GM21619 (cell line): Measurements from ENCODE around the gene RAB38.

Experiments used
- ATAC-seq: cut with Tn5 transposase; IDR thresholded peaks from one replicate; pipeline ENCODE4 v1.9.1; 2021; ENCODE audit not compliant: unreplicated experiment

The RAB38 gene

DNA sequence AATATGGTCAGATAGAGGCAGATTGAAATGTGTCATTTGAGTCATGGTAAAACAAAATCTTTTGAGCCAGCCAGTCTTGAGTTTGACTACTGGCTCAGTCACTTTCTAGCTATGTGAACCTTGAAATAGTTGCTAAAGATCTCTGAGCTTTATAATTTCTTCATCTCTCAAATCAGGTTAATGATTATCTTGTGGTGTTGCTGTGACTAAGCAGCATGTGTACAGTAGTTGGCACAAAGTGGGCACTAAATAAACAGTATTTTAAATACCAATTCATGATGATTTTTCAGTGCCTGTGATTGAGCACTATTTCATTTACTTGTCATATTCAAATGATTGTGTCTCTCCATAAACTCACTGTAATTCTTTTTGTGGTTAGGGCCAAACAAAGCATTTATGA, 70.8 kb downstream of the RAB38 start:
- ATAC-seq: no peak

DNA sequence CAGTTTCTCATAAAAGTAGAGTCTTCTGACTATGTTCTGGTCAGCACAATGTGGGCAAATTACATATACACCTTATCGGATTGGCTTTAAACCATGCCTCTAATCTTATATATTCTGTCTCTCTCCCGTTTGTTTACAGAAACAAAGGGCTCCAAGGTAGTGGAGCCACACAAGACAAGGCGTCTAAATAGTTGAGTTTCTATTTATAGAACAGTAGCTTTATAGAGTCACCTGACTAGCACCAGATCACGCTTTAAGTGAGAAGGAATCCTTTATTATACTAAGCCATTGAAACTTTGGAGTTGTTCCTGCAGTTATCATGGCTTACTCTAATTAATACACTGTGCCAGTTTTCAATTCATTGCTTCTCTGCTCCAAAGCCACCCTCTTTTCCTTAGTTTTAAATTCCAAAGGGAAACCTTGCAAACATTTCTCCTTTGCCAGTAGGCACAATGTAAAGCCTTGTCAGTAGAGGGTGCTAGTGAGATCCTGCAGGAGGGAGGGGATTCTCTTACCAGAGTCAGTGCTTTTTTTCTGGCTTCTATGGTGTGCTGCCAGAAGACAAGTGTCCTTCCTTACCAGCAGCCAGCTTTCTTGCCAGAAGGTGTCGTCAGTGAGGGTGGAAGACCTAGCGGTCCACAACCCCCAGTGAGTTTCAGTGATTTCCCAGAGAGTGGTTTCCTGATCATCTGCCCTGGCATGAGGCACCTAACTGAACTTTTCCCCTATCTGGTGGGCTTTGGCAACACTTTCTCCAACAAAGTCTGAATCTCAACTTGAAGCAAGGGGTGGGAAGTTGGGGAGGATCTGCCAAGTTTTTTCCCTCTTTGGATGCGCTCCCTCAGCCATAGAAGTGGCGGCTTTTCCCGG, 71.7 kb downstream of the RAB38 start:
- peak; percentile 85 for ATAC-seq

DNA sequence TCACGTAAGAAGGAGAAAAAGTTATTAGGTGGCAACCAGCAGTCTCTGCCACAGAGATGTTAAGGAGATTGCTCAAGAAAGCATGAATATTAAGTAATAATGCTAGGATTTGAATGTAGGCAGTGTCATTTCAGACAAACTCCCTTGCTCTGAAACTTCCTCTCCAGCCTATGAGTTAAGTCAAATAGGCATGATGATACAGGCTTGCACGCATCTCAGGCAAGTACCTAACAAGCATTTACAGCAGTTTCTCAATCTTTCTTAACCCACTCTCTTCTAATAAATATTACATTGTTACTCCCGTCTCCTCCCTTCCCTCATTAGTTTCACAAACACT, 72.7 kb downstream of the RAB38 start:
- ATAC-seq: no peak

DNA sequence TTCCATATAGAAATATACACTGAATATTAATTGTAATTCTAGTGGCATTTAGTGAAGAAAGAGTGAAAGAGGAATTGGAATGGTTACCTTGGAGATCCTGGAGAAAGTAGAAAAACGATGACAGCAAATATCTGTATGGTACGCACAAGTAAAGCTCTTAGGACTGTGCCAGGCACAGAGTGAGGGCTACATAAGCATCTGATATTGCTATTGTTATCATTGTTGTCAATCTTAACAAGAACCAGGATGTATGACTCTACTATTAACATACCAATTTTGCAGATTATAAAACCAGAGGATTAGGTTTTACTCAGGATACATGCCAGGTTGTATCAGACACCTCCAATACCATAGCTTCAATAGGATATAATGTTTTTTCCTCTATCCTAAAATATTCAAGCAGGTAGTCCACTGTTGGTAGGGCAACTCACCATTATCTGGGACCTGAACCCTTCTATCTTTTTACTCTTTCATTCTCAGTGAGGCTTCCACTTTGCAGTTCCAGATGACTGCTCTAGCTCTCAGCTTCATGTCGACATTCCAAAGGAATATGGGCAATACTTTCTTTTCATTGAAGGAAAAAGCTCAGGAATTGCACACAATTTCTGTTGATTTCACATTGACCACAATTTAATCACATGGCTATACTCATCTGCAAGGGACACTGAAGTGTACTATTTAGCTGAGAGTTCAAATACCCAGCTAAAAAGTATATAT, 73.2 kb downstream of the RAB38 start:
- ATAC-seq: no peak

DNA sequence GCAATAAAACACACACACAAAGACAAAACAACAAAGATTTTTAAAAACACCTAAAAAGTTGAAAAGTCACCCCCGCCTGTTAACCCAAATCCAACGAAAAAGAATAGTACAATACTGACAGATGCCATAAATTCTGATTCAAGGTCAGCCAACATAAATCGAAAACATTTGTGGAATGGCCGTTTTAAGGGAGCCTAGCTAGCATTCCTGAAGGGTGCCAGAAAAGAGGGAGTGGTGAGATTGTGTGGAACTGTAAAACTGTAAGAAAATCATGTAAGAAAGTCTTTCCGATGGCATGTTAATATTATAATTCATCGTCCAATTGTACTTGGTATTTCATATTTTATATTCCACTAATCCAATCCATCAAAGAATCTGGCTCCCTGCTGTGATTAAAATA, 75.1 kb downstream of the RAB38 start:
- ATAC-seq: no peak

DNA sequence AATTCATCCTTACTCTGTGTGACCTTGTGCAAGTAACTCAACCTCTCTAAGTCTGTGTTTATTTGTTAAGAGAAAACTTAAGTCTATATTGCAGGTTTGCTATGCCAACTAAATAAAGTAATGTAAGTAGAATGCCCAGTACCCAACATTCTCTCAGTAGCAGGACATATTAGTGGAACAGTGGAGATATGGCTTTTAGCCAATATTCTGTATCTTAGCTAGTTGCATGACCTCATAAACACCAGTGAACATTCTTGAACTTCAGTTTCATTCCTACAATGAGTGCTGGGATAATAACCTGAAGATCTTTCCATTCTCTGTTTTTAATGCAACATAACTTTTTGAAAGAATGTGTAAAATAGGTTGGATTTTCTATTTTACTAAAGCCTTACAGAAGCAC, 77.0 kb downstream of the RAB38 start:
- no peak for ATAC-seq

DNA sequence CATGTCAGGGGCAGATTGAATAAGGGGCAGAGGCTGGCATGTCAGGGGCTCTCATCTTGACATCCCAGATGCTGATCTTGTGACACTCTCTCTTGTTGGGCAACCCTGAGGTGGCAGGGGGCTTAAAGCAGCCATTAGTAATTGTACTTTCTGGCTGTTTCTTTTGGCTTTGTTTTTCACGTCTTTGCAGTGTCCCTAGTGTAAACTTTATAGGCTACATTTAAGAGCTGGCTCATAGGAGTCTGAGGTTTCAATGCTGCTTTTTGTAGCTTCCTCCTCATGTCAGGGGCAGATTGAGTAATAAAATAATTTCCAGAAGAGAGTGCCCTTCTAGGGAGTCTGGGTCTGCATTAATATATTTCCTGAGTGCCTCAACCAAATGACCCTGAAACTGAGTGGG, 86.1 kb downstream of the RAB38 start:
- no peak for ATAC-seq

DNA sequence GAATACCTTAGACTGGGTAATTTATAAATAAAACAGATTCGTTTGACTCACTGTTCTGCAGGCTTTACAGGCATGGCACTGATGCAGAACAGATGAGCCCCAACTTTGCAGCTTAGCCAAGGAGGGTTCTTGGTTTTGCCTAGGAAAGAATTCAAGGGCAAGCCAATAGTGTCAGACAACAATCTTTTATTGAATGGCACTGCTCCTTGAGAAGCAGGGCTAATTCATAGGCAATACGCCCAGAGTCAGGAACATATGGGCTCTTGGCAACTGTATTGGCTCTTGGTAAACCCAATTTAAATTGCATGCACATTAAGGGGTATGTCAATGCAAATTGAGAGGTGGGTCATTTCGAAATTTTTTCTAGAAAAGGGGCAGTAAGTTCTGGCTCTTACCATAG, 87.9 kb downstream of the RAB38 start:
- no peak for ATAC-seq

DNA sequence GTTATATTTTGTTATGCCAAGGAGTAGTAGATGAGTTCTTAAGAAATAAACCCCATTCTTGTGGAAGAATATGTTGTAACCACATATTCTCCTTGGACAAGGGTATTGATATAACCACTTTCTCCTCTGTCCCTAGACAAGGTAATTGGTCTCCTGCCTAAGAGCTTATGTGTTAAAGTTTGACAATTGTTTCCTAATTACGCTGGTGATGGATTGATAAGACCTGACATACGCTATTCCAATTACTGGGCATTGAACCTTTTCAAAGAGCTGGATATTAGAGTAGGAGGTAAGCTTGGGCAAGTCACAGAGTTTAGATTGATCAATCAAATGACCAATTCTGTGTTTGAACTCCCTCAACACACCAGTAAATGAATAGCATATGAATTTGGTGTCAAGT, 88.9 kb downstream of the RAB38 start:
- ATAC-seq: no peak

DNA sequence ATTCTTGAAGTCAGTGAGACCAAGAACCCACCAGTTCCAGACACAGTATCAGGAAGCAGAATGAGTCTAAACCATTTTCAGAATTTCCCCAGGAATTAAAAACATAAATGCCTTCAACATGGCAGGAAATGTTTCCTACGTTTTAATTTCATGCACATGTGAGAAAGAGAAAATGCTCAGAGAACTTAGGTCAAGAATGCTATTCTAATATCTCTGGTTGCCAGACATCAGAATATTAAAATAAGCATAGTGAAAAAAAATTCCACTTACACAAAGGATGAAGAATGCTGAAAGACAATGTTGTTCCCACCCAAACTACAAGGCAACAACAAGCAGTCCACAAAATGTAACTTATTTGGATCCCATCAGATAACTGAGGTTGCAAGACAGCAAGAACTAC, 104.8 kb downstream of the RAB38 start:
- ATAC-seq: no peak

DNA sequence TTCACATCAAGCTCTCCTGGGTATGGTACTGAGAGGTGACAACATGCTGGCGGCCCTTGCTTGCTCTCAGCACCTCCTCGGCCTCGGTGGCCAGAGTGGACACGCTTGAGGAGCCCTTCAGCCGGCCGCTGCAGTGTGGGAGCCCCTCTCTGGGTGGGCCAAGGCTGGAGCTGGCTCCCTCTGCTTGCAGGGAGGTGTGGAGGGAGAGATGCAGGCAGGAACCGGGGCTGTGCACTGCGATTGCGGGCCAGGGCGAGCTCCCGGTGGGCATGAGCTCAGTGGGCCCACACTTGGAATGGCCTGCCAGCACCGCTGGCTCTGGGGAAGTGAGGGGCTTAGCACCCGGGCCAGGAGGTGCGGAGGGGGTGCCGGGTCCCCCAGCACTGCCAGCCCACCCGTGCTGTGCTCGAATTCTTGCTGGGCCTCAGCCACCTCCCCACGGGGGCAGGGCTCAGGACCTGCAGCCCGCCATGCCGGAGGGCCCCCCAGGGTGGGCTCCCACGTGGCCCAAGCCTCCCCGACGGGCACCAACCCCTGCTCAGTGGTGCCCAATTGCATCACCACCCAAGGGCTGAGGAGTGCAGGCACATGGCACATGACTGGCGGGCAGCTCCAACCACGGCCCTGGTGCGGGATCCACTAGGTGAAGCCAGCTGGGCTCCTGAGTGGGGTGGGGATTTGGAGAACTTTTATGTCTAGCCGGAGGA, 106.2 kb downstream of the RAB38 start:
- ATAC-seq: no peak

DNA sequence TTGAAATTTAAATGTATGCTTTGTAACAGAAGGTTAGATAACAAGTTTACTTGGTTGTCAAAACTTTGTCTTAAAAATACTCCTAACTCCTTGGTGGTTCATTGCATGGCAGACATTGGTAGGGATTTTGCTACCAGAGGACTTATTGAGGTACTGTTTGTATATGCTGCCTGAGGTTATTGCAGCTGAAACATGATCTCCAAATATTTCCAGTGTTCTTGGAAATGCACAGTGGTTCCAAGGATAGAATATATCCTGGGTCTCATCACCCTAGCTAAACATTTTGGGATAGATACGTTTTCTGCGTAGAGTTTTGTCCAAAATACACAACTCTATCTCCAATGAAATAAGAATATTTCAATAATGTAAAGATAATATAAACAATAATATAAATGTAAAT, 109.2 kb downstream of the RAB38 start:
- ATAC-seq: no peak

DNA sequence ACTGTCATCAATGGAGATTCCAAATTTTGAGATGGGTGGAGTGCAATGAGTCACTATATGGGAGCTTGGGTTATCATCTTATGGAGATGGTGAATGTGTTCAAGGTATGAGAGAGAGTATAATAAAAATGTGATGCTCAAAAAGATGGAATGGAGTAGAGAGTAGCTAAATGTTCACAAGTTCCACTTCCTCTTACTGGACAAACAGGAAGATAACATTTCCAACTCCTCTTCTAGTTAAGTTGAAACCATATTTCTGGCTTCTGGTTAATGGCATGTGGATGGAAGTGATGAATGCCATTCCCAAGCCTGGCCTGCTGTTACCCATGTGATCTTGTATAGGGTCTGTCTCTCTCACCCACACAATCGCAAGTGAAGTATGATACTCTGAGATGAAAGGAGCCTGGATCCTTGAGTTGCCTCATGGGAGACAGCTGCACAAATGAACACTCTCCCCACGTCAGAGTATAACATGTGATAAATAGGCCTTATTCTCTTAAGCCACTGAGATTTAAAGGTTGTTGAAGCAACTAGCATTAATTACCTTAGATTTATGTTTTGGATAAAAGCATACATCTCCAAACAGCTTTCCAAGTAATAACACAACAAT, 111.0 kb downstream of the RAB38 start:
- ATAC-seq: no peak
